GM21528 (cell line): ENCODE data around the gene GRAMD4.
"Not testable (repeated sequence)": the region's sequence is repeated elsewhere in the genome, so short reads cannot be mapped to it uniquely, and the experiment has no call there.

Experiments
- ATAC-seq: cut with Tn5 transposase; IDR thresholded peaks from one replicate; pipeline ENCODE4 v1.9.1; 2021; ENCODE audit warnings: mild to moderate bottlenecking, moderate library complexity; ENCODE audit not compliant: unreplicated experiment, low FRiP score

Gene GRAMD4

GRCh38 chr22:46617986-46618647 is 2.1 kb upstream of the GRAMD4 start:
- no peak for ATAC-seq

- no peak for ATAC-seq
These were observed 1.5 kb upstream of the GRAMD4 start for GRCh38 chr22:46618667-46619066.

- no peak for ATAC-seq
These were observed 851 bp upstream of the GRAMD4 start for GRCh38 chr22:46619240-46619829.

GRCh38 chr22:46620588-46621242 is 529 bp downstream of the GRAMD4 start:
- ATAC-seq: no peak

DNA sequence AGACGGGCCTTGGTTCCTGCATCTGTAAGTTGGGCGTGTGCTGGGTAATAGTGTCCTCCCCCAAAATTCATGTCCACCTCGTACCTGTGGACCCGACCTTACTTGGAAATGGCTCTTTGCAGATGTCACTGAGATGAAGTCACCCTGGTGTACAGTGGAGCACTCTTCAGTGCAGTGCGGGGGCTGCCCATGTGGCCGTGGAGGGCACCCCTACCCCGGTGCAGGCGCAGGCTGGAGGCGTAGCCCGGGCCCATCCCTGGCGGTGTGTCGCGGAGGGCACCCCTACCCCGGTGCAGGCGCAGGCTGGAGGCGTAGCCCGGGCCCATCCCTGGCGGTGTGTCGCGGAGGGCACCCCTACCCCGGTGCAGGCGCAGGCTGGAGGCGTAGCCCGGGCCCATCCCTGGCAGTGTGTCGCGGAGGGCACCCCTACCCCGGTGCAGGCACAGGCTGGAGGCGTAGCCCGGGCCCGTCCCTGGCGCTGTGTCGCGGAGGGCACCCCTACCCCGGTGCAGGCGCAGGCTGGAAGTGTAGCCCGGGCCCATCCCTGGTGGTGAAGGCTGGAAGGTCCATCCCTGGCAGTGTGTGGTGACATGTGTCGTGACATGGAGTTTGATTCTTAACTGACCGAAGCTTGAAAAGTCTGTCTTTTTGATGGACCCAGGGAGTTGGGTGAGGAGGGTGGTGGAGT is 1.2 kb downstream of the GRAMD4 start:
- ATAC-seq: not testable (repeated sequence)

DNA sequence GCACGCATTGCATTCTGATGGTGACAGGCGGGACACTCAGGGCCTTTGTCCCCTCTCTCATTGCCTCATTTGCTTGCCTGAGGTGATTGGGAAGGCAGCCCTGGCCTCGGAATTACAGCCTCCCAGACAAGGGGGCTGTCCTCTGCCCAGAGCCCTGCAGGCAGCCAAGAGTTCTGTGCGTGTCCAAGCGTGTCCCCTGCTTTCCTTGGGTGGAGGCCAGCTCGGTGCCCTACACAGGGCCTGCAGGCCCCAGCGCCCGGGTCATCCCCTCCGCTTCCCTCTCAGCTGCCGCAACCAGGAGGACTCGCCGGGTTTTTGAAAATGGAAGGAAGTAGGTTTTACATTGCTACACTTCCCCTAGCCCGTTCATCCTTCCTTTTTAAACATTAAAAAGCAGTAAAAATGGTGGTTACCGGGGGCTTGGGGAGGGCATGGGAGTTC is 1.9 kb downstream of the GRAMD4 start:
- no peak for ATAC-seq

DNA sequence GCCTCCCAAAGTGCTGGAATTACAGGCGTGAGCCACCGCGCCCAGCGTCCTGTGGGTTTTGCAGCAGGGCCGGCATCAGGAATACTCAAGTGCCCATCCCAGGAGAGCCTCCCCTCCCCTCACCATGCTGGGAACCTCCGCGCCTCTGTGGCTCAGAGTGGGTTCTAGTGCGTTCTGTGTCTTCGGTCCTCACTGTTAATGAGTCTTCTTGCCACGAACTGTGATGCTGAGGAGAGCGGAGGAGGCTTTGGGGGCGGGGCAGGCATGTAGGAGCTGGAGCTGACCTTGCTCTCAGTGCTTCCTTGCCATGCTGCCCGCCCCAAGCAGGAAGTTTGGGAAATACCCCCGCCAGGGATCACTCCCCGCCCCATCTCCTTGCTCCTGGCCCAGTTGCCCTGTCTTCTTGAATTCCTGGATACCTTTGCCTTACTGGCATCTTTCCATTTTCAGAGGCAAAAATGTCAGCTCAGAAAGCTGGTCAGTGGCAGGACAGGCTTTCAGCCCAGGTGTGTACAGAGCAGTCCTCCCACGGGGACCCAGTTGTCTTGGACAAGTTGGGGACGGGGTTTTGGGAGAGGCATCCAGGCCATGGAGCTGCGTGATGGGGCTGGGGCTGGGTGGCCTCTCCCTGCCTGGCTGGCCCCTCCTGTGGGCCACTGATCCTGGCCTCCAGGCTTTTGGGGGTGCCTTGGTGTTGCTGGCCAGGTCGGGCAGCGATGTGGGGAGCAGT is 5.1 kb downstream of the GRAMD4 start:
- no peak for ATAC-seq

- ATAC-seq: no peak
These were observed 5.7 kb downstream of the GRAMD4 start for GRCh38 chr22:46625843-46626349.

- no peak for ATAC-seq
These were observed 6.2 kb downstream of the GRAMD4 start for GRCh38 chr22:46626356-46626755.

DNA sequence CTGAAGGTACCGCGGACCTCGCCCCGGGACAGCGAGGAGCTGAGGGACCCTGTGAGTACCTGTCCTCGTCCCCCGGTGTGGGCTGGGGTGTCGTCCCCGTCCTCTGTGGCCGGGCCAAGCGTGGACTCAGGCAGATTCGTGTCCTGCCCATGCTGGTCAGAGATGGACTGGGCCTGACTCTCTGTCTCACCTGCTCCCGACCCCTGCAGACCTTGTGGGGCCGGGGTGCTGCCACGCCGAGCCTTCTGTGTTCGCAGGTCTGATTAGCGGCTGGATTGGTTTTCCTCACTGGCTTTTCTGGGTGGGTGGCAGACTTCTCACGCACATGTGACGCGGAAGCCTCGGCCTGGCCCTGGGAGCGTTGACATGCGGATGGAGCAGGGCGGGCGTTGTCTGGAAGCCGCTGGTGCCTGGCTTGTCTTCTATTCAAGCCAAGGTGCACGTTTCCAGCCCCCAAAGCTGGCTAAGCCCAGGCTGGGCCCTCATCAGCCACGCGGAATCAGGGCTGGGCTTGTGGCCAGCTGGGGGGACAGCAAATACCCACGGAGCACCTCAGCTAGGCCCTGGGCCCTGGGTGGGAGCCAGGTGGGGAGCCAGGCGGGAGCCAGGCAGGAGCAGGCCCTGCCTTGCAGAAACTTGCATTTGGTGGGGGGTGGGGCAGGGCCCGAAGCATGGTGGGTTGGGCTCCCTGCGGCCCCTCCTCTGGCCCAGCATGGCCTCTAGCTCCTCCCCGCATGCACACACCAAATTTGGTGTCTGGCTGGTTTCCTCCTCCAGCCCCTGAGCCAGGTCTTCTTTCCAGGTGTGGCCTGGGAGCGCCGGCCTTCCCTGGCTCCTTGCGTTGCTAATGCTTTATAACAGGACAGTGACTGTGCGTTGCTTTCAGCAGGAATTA is 7.0 kb downstream of the GRAMD4 start:
- no peak for ATAC-seq

DNA sequence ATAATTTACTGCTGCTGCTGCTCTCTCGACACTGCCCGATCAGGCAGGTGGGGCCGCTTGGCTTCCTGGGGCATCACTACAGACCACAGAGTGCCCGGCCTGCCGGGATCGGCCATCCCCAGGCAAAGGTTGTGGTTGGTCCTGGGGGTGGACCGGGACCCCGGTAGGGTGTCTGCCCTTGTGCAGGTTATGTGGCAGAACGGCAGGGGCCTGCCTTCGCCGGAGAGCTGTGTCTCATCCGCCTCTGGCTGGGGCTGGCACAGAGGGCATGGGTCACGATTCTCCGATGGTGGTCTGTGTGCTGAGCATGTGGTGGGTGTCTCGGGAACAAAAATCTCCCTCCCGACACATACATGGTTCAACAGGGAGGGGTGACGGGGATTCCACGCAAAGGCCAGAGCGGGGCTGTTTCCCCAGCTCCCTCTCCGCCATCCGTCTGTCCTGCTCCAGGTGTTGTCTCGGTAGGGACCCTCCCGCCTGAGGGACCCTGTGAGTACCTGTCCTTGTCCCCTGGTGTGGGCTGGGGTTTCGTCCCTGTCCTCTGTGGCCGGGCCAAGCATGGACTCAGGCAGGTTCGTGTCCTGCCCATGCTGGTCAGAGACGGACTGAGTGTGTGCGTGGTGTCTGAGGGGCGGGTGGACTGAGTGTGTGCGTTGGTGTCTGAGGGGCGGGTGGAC is 7.8 kb downstream of the GRAMD4 start:
- no peak for ATAC-seq

- ATAC-seq: no peak
These were observed 8.6 kb downstream of the GRAMD4 start for GRCh38 chr22:46628756-46629155.

DNA sequence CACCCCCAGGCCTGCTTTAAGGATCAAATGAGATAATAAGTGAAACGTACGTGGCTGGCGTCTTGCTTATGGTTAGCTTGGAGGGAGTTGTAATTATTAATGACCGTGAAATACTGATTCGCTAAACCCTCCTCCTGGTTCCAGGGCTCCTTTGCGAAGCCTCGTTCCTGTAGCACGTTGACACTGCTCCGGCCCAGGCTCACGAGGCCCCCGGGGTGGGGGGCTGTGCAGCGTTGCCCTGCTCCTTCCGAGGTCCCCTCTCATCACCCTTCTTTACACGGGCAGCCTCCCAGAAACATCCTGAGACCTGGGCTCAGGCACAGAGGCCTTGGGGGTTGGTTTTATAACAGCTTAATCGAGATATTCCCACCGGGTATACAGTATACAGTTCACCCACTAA is 9.1 kb downstream of the GRAMD4 start:
- ATAC-seq: no peak

DNA sequence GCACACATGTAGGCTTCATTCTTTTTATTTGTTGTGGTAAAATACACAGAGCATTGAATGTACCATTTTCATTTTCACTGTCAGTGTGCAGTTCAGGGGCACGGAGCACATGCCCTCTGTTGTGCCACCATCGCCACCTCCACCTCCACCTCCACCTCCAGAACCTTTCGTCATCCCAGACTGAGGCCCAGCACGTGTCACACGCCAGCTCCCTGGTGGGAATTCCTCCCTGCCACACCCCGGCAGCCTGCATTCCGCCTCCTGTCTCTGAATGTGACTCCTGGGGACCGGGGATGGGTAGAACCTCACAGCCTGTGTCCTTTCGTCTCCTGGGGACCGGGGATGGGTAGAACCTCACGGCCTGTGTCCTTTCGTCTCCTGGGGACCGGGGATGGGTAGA is 10.9 kb downstream of the GRAMD4 start:
- no peak for ATAC-seq

GRCh38 chr22:46632646-46633249 is 12.6 kb downstream of the GRAMD4 start:
- ATAC-seq: no peak

DNA sequence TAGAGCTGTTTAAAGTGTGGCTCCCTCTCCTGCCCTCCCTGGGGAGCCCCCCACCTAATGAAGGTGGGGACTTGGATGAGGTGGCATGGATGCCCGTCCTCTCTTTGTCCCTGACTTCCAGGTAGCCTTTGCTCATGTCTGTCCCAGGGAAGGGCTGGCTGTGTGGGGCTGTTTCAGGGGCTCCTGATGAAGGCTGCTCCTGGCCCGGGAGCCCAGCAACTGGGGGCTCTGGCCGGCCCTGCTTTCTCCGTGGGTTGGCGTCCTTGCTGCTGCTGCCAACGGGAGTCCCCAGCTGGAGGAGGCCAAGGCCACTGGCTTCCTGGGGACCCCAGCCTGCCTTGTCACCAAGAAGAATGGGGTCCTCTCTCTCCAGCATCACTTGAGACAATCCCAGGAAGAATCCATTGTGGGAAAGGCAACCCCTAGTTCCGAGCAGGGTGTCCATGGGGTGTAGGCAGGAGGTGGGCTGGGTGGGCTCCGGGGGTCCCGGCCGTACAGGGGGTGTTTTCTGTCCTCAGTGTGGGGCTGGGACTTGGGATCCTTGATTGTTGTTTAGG is 13.2 kb downstream of the GRAMD4 start:
- ATAC-seq: no peak

GRCh38 chr22:46634011-46634699 is 14.0 kb downstream of the GRAMD4 start:
- ATAC-seq: no peak
